LNCaP clone FGC (cell line): Measurements from ENCODE around the gene SERGEF.
"Not testable (repeated sequence)": the region's sequence is repeated elsewhere in the genome, so short reads cannot be mapped to it uniquely, and the experiment has no call there.

Experiments used
- DNase-seq: peaks from one replicate; pipeline ENCODE4 v3.0.0-alpha.2; 2011; ENCODE audit warnings: low read depth
- H3K4me3 ChIP-seq: 2 replicates; pipeline ENCODE4 v1.5.1; 2011; ENCODE audit warnings: mild to moderate bottlenecking, low read depth, low read length, control low read depth
- TF ChIP-seq, protein P1 (sequence below): IDR thresholded peaks from 2 replicates; pipeline ENCODE4 v1.5.1; 2012; ENCODE audit warnings: mild to moderate bottlenecking; ENCODE audit not compliant: control insufficient read depth, insufficient read depth; ENCODE audit errors: extremely low read depth

The SERGEF gene

DNA sequence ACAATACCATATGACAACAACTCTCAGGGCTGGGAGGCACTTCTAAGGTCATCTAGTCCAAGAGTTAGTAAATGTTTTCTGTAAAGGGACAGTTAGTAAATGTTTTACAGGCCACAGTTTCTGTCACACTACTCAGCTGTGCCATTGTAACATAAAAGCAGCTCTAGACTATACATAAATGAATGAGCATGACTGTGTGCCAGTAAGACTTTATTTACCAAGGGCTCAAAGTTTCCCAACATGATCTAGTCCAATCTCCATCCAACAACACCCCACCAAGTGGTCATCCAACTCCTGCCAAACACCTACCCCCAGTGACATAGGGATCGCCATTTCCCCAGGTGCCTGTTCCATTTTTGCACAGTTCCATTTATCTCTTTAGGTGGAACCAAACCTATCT, 12.1 kb downstream of the SERGEF start:
- DNase-seq: no peak
- TF ChIP-seq, protein P1, sequence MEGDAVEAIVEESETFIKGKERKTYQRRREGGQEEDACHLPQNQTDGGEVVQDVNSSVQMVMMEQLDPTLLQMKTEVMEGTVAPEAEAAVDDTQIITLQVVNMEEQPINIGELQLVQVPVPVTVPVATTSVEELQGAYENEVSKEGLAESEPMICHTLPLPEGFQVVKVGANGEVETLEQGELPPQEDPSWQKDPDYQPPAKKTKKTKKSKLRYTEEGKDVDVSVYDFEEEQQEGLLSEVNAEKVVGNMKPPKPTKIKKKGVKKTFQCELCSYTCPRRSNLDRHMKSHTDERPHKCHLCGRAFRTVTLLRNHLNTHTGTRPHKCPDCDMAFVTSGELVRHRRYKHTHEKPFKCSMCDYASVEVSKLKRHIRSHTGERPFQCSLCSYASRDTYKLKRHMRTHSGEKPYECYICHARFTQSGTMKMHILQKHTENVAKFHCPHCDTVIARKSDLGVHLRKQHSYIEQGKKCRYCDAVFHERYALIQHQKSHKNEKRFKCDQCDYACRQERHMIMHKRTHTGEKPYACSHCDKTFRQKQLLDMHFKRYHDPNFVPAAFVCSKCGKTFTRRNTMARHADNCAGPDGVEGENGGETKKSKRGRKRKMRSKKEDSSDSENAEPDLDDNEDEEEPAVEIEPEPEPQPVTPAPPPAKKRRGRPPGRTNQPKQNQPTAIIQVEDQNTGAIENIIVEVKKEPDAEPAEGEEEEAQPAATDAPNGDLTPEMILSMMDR: no peak

DNA sequence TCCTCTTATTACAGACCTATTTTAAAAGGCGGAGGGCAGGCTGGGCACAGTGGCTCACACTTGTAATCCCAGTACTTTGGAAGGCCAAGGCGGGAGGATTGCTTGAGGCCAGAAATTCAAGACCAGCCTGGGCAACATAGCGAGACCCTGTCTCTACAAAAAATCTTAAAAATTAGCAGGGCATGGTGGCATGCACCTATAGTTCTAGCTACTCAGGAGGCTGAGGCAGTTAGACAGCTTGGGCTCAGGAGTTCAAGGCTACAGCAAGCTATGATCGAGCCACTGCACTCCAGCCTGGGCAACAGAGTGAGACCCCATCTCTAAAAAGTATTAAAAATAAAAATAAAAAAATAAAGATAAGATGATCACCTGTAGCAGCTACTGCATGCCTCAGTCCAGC, 12.7 kb downstream of the SERGEF start:
- DNase-seq, H3K4me3 ChIP-seq: not testable (repeated sequence)

More for the DNA sequence above, 12.1 kb downstream of the SERGEF start:
- no peak overlapping the region for H3K4me3 ChIP-seq

DNA sequence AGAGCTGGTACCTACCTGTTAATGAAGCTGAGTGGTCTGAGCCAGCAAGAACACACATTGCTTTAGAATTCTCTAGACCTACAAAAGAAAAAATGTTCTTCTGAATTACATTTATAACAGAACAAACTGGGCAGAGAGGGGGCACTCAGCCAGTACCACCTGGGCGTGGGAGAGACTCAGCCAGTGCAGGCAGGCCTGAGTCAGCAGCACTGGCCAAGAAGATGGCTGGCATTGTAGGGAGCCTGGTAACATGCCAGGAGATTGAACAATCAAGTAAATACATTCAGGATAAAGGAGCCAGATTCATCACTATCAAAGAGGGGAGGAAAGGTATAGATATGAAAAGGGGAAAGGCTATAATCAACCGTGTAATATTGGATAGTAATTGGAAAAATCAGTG, 19.9 kb downstream of the SERGEF start:
- TF ChIP-seq, protein P1: no peak
- no peak for DNase-seq
- no peak overlapping the region for H3K4me3 ChIP-seq

DNA sequence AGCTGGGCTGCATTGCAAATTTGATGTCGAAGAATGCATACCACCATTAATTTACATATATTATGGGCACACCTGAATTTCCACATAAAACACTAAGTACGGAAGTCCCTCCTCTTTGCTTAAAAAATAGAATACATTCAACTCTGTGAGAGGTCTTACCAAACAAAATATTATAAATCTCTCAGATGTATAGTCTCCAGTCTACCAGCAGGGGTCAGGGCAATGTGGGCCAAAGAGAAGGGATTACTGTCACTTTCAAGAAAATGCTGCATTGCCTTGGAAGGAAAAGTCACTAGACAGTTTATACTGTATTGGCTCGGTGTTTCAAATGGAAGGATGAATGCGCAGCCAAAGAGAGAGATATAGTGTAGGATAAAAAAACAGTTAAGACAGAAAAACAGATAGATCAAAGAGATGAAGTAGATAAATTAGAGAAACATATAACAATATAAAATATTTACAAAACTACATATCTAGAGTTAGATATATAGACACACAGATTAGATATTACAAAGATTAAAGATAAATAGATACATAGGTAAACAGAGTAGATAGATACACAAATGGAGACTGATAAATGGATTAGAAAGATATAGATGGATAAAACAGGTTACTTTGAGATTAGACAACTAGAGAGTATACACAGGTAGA, 20.9 kb downstream of the SERGEF start:
- DNase-seq: peak; percentile 49
- TF ChIP-seq, protein P1: peak; percentile 78
- H3K4me3 ChIP-seq: no peak overlapping the region

DNA sequence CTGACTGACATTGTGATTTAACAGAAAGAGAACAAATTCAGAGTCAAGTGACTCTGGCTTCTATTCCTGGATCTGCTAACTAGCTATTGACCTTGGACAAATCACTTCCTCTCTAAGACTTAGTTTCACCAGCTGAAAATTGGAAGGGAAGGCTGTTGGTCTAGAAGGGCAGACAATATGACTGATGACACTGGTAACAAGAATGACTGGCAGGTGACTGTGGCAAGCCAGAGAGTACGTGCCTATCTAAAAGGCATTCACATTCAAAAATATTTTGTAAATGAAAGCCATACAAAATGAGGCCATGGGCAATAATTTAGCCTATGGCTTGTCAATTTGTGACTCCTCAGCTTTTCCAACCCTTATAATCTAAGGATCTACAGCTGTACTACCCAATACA, 23.5 kb downstream of the SERGEF start:
- TF ChIP-seq, protein P1: no peak
- DNase-seq: no peak
- H3K4me3 ChIP-seq: no peak overlapping the region

DNA sequence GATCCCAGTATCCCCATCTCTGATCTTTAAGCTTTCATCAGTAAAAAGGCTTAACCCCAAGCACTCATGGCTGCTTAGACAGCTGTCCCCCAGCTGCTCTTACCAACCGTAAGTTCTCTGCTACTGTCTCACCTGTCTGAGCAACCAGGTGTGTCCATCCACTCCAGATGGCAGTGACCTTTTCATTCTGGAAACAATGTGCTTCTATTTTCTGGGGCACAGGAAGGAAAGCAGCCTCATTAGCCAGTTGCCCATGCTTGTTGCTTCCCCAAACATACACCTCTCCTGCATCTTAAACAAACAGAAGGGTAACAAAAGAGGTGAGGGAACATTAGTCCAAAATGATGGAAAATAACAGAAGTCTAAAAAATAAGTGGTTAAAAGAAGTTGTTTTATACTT, 24.4 kb downstream of the SERGEF start:
- TF ChIP-seq, protein P1: no peak
- no peak overlapping the region for H3K4me3 ChIP-seq
- DNase-seq: no peak

DNA sequence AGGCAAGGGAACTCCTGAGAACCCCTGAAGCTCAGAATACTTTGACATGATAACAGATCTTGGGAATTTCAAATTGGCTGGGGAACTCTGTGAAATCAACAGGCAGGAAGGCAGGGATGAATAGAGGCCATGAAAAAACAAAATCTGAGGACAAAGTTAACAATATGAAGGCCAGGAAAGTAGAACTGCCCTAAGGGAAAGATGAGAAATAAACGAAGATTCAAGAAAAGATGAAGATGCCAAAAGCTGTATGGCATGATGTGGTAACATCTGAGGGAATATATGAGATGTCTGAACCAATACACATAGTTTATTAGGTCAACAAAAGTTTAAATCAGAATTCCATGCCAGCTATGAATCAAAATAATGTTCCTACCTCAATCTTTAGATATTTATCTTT, 25.0 kb downstream of the SERGEF start:
- TF ChIP-seq, protein P1: no peak
- no peak for DNase-seq
- H3K4me3 ChIP-seq: no peak overlapping the region
